NCI-H2029 treated with DMSO at 0.1 percent for 48 hours (cell line): ENCODE measurements around the gene RAB28.

Experiments used
- DNase-seq: peaks from one replicate; lab custom pipeline; 2025; lab: John Stamatoyannopoulos, UW

The RAB28 gene

DNA sequence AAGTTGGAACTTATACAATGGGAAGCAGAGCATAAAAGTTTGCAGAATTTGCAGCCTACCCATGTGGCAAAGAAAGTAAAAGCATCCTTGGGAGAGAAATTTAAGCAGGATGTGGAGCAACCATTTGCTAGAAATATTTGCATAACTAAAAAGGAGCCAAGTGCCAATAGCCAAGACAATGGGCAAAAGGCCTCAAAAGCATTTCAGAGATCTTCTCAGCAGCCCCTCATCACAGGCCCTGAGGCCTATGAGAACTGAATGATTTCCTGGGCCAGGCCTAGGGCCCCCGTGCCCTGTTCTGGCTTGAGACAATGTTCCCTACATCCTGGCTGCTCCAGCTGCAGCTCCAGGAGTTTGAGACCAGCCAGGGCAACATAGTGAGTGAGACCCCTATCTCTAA lies 25.3 kb upstream of the RAB28 start:
- DNase-seq = no peak

DNA sequence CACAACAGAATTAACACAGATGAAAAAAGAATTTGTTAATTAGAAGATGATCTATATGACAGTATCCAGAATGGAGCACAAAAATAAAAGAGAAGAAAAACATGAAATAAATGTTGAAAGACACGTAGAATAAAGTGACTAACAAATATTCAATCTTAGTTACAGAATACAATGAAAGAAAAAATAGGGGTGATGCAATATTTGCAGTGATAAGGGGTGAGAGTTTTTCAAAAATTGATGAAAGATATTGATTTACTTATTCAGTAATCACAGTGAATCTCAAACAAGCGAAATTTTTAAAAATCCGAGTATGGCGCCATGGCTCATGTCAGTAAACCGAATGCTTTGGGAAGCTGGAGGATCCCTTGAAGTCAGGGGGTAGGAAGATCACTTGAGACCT lies 20.2 kb upstream of the RAB28 start:
- no peak for DNase-seq

DNA sequence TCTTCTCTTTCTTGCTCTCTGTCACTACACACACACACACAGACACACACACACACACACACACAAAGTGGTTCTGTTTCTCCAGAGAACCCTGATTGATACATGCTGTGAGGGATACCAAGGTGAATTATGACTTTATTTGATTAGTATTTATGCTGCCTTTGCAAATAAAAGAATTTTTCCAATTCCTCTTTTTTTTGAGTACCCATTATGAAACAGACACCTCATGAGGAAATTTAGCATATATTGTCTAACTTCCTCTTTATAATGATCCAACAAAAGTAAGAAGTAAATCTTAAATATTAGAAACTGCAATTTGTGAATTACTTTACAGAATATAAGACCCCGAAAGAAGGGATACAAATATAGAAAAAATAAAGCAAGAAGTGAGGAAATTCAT lies 14.3 kb upstream of the RAB28 start:
- no peak for DNase-seq

DNA sequence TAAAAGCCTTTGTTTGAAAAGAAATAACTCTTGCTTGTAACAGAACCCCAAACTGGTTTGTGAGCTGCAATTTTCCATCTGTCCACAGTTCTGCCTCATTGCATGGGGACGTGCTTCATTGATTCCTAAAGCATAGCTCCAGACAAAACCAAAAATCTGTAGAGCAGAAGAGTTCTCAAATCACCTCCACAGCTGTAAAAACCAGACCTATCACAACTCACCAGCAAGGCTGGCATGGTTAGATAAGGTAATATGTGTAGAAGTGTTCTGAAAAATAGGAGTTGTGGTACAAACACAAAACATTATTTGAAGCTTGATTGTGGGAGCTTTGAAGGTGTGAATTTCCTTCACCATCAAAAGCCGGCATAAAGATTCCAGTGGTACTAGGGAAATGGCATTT lies 12.5 kb upstream of the RAB28 start:
- no peak for DNase-seq

DNA sequence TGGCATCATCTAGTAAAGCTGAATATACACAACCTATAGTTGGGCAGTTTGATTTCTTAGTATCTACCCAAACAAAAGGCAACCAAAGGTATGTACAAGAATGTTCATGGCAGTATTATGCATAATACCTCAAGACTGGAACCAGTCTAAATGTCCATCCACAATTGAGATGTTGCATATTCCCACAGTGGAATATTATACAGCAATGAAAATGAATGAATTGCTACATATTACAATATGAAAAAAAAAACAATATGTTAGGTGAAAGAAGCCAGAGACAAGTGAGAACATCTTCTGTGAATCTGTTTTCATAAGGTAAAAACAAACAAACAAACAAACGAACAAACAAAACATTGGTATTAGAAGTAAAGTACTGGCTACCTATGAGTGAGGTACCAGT lies 11.6 kb upstream of the RAB28 start:
- DNase-seq = no peak

DNA sequence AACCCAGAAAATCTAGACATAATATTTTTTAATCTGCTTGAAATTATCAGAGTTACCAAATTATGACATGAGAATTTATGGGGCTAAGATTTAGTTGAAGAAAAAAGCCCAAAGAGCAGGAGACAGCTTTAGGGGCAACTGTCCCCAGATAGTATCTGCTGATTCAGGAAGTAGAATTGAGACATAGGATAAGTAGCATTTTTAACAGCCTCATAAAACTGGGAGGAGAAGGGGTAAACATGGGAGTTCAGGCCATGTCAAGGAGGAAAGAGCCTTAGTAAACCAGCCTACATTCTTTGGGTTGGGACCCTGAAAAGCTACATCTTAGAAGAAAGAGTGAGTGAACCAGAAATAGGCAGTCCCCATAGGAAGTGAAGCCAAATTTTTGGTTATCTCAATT lies 9.7 kb upstream of the RAB28 start:
- DNase-seq = no peak

DNA sequence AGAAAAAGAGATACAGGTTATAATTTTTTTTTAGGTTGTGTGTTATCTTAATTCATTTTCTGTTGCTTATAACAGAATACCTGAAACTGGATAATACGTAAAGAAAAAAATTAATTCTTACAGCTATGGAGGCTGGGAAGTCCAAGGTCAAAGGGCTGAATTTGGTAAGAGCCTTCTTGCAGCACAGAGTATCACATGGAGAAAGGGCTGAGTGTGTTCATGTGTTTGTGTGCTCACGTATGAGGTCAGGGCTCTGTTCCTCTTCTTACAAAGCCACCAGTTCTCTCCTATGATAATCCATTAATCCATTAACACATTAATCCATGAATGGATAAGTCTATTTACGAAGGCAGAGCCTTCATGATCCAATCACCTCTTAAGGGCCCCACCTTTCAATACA lies 8.6 kb upstream of the RAB28 start:
- no peak for DNase-seq

DNA sequence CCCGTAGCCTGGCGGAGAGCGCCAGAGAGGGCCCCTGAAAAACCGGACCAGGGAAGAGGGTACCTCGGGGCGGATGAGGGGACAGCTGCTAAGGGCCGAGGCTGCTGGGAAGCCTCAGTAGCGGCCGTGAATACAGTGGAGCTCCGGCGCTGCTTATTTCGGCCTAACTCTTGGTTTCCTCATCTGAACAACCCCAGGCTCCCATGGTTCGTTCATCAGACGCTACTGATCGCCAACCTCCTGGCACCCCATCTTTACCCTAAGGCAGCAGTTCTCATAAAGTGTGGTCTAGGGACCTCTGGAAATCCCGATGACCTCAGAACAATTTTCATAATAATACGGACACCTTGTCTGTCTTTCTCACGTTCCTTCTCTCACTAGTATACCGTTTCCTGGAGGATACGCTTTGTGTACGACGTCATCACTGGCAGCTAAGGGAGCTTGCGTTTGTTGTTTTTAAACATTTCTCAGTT lies 645 bp upstream of the RAB28 start:
- peak; percentile 48 for DNase-seq

DNA sequence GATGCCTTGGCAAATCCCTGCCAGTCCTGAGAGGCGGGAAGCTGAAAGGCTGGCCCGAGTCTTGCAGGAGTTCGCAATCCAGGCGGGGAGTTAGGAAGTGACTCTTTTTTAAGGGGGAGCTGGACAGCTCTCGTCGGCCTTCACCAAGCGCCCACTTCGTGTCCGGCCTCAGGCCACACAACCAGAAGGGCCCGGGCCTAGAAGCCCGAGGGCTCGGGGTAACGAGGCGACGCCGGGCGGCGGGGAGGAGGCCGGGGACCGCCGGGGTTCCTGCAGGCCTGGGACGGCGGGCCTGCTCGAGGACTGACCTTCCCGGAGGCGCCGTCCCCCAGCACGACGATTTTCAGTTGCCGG lies 395 bp downstream of the RAB28 start:
- DNase-seq = no peak

DNA sequence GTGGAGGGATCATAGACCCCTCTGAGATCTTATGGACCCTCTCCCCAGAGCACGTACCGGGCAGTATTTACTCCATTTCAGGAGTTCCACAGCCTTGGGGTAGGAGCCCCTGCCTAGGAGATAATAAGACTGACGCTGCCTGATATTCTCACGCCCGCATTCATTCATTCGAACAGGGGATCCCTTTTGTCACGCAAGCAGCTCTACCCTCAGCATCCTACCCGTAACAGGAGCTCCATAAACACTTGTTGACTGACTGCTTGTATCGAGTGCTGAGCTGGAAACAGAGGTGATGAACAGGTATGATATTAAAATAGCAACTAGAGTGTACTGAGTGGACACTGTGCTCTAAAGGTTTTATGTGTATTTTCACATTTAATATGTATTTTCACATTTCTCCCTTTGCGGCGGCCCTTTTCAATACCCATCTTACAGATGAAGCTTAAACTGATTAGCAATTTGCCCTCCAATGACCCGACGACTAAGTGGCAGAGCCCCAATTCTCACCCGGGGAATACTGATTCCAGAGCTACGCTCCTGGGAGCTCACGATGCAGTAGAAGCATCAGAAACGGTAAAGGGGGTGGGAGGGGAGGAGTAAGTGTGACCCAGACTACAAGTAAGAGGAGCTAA lies 888 bp downstream of the RAB28 start:
- no peak for DNase-seq

DNA sequence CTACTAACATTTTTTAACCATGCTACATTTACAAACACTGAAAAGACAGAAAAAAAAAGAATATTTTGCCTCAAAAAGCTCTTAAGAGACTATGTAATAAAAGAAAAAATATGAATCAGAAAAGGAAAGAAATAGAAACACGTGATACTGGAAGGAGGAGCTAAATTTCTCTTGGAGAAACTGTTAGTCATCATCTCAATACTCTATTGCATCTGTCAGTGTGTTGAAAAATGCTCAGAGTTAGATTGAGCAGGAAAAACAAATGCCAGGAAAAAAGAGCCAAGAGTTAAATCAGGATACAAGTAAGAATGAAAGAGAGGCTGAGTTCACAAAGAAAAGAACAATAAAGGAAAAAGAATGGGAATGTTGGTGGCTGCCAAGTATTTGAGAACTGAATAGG lies 2.6 kb downstream of the RAB28 start:
- DNase-seq = no peak

DNA sequence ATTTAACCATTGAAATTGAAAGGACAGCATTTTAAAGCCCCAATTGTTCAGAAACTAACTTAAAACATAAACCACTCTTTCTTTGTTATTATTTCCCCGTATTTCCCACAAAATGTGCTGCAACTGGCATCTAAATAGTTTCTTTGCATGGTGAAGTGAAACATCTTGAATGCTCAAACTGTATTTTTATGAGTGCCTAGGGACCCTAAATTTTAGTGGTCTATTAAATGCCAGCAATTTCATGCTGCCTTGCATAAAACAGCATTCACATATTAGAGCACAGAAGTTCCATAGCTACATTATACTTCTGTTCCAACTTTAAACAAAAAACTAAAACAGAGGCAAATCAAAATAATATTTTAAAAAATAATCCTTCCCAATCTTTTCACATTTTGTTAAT lies 5.4 kb downstream of the RAB28 start:
- DNase-seq = no peak

DNA sequence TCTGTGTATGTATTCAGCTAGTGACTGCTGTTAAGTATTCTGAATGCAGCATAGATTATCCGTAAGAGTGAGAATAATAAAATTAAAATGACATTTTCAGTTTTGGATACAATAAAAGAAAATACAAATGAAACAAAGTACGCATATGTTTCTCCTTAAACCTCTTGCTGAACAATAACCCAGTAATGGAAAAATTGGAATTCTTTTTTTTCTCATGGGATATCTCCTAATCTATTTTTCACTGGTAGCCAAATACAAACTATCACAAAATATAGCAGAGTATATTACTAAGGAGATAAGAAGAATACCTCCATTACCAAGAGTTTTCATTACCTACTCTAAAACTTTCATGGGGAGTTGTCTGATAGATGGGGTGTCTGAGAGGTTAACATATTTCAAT lies 6.0 kb downstream of the RAB28 start:
- DNase-seq = no peak

DNA sequence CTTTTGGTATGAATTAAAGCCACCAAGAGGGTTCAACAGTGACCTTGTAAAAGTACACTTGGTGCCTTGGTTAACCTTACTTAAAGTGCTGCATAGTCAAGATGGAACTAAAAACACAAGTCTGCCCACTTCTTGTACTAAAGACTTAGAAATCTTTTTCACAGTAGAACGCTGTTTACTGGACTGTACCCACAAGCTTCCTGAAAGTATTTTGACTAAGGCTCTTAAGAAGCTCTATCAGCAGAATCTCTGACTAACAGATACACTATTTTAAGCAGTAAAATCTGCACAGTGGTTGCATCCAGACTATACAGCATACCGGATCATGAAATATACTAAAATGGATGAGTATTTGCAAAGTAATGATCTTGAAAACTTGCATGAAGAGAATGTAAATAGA lies 7.2 kb downstream of the RAB28 start:
- DNase-seq = no peak

DNA sequence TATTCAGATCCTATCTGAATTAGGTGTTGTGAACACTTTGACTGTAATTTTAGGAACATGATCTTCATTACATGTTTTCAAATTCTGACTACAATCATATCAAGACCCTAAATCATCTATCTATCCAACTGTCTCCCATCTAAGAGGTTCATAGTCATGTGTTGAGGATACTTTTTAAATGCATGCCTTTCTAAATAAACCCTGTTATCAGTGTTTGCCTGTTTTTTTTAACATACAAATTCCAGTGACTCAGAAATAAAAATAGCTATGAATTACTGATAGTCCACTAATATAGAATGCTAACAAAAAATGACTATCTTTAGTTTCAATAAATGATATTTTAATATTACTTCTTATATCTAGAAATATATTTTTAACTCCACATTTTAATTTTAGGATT lies 8.0 kb downstream of the RAB28 start:
- no peak for DNase-seq

DNA sequence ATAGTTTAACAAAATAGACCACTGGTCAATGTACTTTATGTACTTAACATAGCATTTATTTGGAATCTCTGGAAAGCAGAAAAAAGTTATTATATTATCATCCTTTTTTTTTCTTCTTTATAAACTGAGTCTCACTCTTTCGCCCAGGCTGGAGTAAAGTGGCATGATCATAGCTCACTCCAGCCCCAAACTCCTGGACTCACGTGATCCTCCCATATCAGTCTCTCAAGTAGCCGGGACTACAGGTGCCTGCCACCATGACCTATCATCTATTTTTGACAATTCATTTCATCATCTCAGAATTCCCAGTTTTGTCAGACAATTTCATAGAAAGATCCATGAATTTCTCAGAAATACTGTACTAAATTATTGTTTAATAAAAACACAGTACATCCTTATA lies 12.7 kb downstream of the RAB28 start:
- no peak for DNase-seq

DNA sequence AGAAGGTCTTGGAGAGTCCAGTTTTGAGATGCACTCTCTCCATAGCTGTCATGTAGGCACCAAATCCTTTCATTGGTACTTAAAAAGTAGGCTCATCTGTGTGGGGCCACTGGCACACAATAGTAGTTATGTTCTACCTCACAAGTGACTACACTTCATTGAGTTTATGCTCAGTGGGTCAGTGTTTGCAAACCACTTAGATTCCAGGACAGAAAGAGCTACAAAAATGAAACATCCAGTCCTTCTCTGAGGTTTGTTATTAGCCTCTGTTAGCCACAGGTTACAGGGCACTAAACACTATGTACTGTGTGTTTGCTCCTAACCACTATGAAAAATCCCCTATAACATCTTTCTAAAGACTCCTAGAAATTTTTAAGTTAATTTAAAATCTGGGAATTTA lies 13.8 kb downstream of the RAB28 start:
- DNase-seq = no peak

DNA sequence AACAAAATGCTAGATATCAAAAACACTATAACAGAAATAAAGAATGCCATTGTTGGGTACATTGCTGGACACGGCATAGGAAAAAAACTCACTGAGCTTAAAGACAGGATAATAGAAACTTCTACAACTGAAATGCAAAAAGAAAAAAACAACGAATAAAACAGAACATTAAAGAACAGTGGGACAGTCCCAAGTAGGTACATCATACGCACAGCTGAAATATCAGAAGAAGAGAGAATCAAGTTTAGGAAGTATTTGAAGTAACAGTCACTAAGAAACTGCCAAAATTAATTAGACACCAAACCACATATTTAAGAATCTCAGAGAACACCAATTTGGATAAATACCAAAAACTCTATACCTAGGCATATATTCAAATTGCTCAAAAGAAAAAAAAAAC lies 19.2 kb downstream of the RAB28 start:
- DNase-seq = no peak

DNA sequence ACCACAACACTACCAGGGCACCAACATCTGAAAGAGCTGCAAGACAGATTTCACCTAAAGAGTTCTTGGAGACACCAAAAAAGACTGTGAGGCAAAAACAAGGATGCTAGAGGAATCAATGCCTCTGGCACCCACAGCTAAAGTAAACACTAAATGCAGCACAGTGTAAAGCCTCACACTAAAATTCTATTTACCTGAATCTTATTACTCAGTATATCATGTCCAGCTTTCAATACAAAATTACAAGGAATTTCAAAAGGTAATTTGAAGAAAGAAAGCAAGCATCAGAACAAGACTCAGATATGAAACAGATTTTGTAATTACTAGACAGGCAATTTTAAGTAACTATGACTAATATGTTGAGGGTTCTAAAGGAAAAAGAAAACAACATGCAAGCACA lies 19.6 kb downstream of the RAB28 start:
- DNase-seq = no peak

DNA sequence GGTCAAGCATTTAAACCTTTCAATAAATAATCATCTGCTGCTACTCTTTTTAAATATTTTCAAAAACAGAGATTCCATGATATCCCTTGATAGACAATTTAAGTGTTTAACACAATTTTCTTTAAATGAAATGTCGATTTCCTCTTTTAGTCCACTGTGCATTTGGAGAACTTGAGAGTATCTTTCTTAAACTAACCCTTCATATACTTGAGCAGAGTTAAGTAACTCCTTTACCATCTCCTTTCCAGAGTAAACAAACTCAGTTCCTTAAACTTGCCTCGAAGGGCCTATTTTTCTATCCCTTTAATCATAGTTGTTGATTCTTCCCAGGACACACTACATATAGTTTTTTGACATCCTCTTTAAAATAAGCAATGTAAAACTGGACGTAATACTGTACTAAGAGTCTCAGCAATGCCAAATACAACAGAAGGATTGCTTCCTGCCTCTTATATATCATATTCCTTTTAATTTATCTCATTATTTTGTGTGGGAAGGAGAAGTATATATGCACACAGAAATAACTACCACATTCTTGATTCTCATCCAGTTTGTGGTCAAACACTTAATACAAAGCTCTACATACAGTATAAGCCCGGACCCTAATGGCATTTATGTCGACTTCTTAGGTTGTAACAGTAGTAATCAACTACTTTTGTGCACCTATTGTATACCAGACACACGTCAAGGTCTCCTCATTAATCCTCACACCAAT lies 22.8 kb downstream of the RAB28 start:
- DNase-seq = no peak

DNA sequence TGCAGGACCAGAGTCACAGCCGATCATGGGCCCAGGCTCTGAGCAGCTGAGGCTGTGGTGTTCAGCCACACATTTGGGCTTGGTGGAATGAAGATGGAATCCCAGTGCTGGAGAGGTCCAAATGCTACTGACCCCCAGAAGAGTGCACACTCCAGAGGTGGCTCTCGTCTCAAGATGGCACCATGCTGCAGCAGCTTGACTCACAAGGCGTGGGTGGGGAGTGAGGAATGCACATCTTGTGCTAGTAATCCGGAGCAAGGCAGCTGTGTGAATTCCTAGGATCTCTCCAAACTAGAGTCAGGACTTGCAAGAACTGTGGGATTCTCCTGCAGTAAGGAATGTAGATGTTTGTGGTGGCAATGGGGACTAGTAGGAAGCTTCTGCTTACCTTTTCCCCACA lies 28.7 kb downstream of the RAB28 start:
- DNase-seq = no peak

DNA sequence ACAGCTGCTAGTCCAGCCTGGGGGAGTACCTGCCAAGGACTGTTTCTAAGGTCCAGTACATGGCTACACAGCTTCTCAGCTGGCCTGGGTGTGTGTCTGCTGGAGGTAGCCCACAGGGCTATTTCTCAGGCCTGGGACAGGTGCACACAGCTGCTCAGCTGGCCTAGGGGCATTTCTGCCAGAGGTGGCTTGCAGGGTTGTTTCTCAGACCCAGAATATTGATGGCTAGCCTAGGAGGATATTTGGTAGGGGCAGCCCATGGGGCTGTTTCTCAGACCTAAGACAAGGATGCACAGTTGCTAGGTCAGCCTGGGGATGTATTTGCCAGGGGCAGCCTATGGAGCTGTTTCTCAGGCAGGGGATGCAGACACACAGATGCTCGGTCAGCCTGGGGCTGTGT lies 29.4 kb downstream of the RAB28 start:
- DNase-seq = no peak

DNA sequence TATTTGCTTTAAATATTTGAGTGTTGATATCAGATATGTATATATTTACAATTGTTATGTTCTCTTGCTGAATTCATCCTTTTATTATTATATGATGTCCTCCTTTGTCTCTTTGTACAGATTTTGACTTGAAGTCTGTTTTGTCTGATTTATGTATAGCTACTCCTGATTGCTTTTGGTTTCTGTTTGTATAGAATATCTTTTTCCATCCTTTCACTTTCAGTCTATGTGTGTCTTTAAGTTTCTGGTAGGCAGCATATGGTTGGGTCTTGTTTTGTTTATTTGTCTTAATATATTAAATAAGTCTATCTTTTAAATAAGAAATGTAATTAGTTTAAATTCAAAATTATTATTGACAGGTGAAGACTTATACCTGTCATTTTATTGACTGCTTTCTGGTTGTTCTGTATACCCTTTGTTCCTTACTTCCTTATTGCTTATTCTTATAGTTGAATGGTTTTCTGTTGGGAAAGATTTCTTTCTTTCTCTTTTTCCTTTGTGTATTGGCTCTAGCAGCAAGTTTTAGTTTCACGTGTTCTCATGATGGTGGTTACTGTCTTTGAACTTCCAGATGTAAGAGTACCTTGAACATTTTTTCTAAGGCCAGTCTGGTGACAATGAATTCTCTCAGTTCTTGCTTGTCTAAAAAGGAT lies 31.1 kb downstream of the RAB28 start:
- DNase-seq = no peak

DNA sequence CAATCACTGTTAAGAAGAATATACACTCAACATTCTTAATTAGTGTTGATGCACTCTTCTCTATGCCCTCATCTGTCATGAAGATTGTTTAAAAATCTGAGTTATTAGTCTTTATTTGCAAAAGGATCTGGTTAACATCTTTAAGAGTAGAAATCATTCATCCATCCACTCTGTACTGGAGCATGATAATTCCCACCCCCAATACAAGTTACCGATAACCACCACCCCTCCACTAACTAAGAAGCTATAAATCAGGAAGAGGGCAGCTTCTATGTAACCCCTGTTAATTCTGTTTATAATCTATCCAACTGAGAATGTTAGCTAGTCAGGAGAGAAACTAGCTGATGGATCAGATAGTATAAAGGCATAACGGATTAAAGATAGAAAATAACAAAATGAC lies 34.5 kb downstream of the RAB28 start:
- no peak for DNase-seq
